Suprapubic skin (tissue), 4 donors: ENCODE measurements around the gene LRRC61.

Source experiments
- EP300 ChIP-seq: sonication (generic); formaldehyde crosslinking; IDR thresholded peaks from one replicate; pipeline ENCODE4 v1.6.1; 2017; ENCODE audit warnings: antibody characterized with exemption
- POLR2A ChIP-seq, 2 donors: fragments of 450-650 bp; IDR thresholded peaks; one replicate each; pipeline ENCODE4 v1.6.1; 2017; ENCODE audit warnings: antibody characterized with exemption in 2 of 2, mild to moderate bottlenecking in 2 of 2, moderate library complexity in 2 of 2
- POLR2AphosphoS5 ChIP-seq, 3 donors: sonication (generic); formaldehyde crosslinking; IDR thresholded peaks; one replicate each; pipeline ENCODE4 v1.6.1; 2017; ENCODE audit warnings: antibody characterized with exemption in 3 of 3
- TF ChIP-seq, protein P1 (sequence below), 2 donors: fragments of 200-600 bp in 1 of 2; fragments of 450-650 bp in 1 of 2; sonication (generic) in 1 of 2; IDR thresholded peaks; one replicate each; pipeline ENCODE4 v1.5.1; 2016 to 2019; ENCODE audit warnings: antibody characterized with exemption in 2 of 2, mild to moderate bottlenecking in 1 of 2, moderate library complexity in 1 of 2

DNA sequence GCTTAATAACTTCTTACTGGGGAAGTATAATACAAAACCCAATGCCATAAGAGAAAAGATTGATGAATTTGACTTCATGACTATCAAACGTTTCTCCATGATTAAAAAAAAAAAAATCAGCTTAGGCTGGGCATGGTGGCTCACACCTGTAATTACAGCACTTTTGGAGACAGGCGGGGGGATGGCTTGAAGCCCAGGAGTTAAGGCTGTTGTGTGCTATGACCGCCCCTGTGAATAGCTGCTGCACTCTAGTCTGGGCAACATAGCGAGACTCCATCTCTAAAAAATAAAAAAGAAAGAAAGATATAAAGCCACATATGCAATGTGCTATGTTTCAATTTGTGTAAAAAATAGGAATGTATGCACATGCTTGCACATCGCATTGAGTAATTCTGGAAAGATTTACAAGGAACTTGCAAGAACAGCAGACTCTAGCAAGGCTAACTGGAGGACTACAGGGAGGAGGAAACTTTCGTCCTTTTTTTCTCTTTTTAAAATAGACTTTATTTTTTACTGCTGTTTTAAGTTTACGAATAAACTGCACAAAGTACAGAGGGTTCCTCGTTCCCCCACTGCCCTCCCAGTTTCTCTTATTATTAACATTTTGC, 28.5 kb downstream of the LRRC61 start:
- TF ChIP-seq, protein P1, sequence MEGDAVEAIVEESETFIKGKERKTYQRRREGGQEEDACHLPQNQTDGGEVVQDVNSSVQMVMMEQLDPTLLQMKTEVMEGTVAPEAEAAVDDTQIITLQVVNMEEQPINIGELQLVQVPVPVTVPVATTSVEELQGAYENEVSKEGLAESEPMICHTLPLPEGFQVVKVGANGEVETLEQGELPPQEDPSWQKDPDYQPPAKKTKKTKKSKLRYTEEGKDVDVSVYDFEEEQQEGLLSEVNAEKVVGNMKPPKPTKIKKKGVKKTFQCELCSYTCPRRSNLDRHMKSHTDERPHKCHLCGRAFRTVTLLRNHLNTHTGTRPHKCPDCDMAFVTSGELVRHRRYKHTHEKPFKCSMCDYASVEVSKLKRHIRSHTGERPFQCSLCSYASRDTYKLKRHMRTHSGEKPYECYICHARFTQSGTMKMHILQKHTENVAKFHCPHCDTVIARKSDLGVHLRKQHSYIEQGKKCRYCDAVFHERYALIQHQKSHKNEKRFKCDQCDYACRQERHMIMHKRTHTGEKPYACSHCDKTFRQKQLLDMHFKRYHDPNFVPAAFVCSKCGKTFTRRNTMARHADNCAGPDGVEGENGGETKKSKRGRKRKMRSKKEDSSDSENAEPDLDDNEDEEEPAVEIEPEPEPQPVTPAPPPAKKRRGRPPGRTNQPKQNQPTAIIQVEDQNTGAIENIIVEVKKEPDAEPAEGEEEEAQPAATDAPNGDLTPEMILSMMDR (IDR thresholded peaks at IDR 0.05): no peak
- no peak for TF ChIP-seq POLR2A (IDR thresholded peaks at IDR 0.05)
- no peak for TF ChIP-seq EP300
- no peak for TF ChIP-seq POLR2AphosphoS5 (IDR thresholded peaks at IDR 0.05)
